ENCODE measurements around the gene VAMP3.

Gene VAMP3

GRCh38 chr1:7809742-7810141, 38.6 kb downstream of the VAMP3 start:
- Histone ChIP-seq H3K4me3 (ENCODE audit: low read length, poor library complexity, severe bottlenecking) (no peak overlapping the region), H3K4me2 (ENCODE audit: low read depth, low read length, poor library complexity, severe bottlenecking) (no peak overlapping the region), H3K9me3 (ENCODE audit: insufficient read depth, low read depth, low read length) (peaks cover 8% of the 10 kb centered on the region; the same call in 1 of the 2 replicates), H2AFZ (ENCODE audit: low read length) (no peak overlapping the region), H3K9me2 (replicated peaks; ENCODE audit: low read depth, low read length) (no peaks in the 10 kb centered on the region), H3K27me3 (ENCODE audit: insufficient read depth, low read length, poor library complexity, severe bottlenecking) (no peaks in the 10 kb centered on the region), H3K36me3 (ENCODE audit: insufficient read depth, low read length) (no peaks in the 10 kb centered on the region), H3K4me1 (ENCODE audit: insufficient read depth, low read length, poor library complexity, severe bottlenecking) (no peaks in the 10 kb centered on the region), H4K20me1 (ENCODE audit: insufficient read depth, low read length, poor library complexity, severe bottlenecking) (no peaks in the 10 kb centered on the region), H3K79me2 (ENCODE audit: insufficient read depth, low read length) (no peaks in the 10 kb centered on the region), H3K9ac (ENCODE audit: low read depth, low read length, poor library complexity, severe bottlenecking) (no peak overlapping the region), H3F3A (ENCODE audit: low read depth) (no peaks in the 10 kb centered on the region)
- TF ChIP-seq CTCF (conservative IDR thresholded peaks at IDR 0.05; ENCODE audit: low read length) (no peak), EZH2phosphoT487 (IDR thresholded peaks at IDR 0.05; ENCODE audit: borderline replicate concordance) (no peak)

GRCh38 chr1:7810395-7810794, 39.3 kb downstream of the VAMP3 start:
- Histone ChIP-seq H3K4me3 (ENCODE audit: low read length, poor library complexity, severe bottlenecking) (no peak overlapping the region), H3F3A (ENCODE audit: low read depth) (no peaks in the 10 kb centered on the region), H2AFZ (ENCODE audit: low read length) (no peak overlapping the region), H3K4me1 (ENCODE audit: insufficient read depth, low read length, poor library complexity, severe bottlenecking) (no peaks in the 10 kb centered on the region), H3K9me3 (ENCODE audit: insufficient read depth, low read depth, low read length) (peaks cover 8% of the 10 kb centered on the region; the same call in 1 of the 2 replicates), H3K9ac (ENCODE audit: low read depth, low read length, poor library complexity, severe bottlenecking) (no peak overlapping the region), H4K20me1 (ENCODE audit: insufficient read depth, low read length, poor library complexity, severe bottlenecking) (no peaks in the 10 kb centered on the region), H3K79me2 (ENCODE audit: insufficient read depth, low read length) (no peaks in the 10 kb centered on the region), H3K4me2 (ENCODE audit: low read depth, low read length, poor library complexity, severe bottlenecking) (no peak overlapping the region), H3K9me2 (replicated peaks; ENCODE audit: low read depth, low read length) (no peaks in the 10 kb centered on the region), H3K36me3 (ENCODE audit: insufficient read depth, low read length) (no peaks in the 10 kb centered on the region), H3K27me3 (ENCODE audit: insufficient read depth, low read length, poor library complexity, severe bottlenecking) (no peaks in the 10 kb centered on the region)
- no peak for TF ChIP-seq EZH2phosphoT487 (IDR thresholded peaks at IDR 0.05; ENCODE audit: borderline replicate concordance)
- no peak for TF ChIP-seq CTCF (conservative IDR thresholded peaks at IDR 0.05; ENCODE audit: low read length)

- no peak for TF ChIP-seq CTCF (conservative IDR thresholded peaks at IDR 0.05; ENCODE audit: low read length)
- TF ChIP-seq EZH2phosphoT487 (IDR thresholded peaks at IDR 0.05; ENCODE audit: borderline replicate concordance): no peak
- Histone ChIP-seq H2AFZ (ENCODE audit: low read length) (no peak overlapping the region), H3F3A (ENCODE audit: low read depth) (no peaks in the 10 kb centered on the region), H3K36me3 (ENCODE audit: insufficient read depth, low read length) (no peaks in the 10 kb centered on the region), H4K20me1 (ENCODE audit: insufficient read depth, low read length, poor library complexity, severe bottlenecking) (no peaks in the 10 kb centered on the region), H3K4me3 (ENCODE audit: low read length, poor library complexity, severe bottlenecking) (no peak overlapping the region), H3K9ac (ENCODE audit: low read depth, low read length, poor library complexity, severe bottlenecking) (no peak overlapping the region), H3K27me3 (ENCODE audit: insufficient read depth, low read length, poor library complexity, severe bottlenecking) (no peaks in the 10 kb centered on the region), H3K9me2 (replicated peaks; ENCODE audit: low read depth, low read length) (no peaks in the 10 kb centered on the region), H3K4me1 (ENCODE audit: insufficient read depth, low read length, poor library complexity, severe bottlenecking) (no peaks in the 10 kb centered on the region), H3K9me3 (ENCODE audit: insufficient read depth, low read depth, low read length) (peaks cover 8% of the 10 kb centered on the region; the same call in 1 of the 2 replicates), H3K79me2 (ENCODE audit: insufficient read depth, low read length) (no peaks in the 10 kb centered on the region), H3K4me2 (ENCODE audit: low read depth, low read length, poor library complexity, severe bottlenecking) (no peak overlapping the region)
Measured at GRCh38 chr1:7811476-7811875, 40.4 kb downstream of the VAMP3 start.
